GM18861 (cell line): ENCODE measurements around the gene APCDD1L.
"Not testable (repeated sequence)": the region's sequence is repeated elsewhere in the genome, so short reads cannot be mapped to it uniquely, and the experiment has no call there.

Source experiments
- ATAC-seq: cut with Tn5 transposase; IDR thresholded peaks from one replicate; pipeline ENCODE4 v1.9.1; 2021; ENCODE audit not compliant: unreplicated experiment

The APCDD1L gene

GRCh38 chr20:58545565-58546415 lies 30.6 kb upstream of the APCDD1L start:
- ATAC-seq = no peak

GRCh38 chr20:58544891-58545290 lies 29.7 kb upstream of the APCDD1L start:
- ATAC-seq = no peak

- ATAC-seq = no peak
These were observed 29.1 kb upstream of the APCDD1L start for GRCh38 chr20:58544286-58544685.

- ATAC-seq = no peak
These were observed 28.1 kb upstream of the APCDD1L start for GRCh38 chr20:58543274-58543673.

GRCh38 chr20:58542411-58543095 lies 27.4 kb upstream of the APCDD1L start:
- ATAC-seq = no peak

GRCh38 chr20:58542034-58542410 lies 26.8 kb upstream of the APCDD1L start:
- ATAC-seq = not testable (repeated sequence)

- ATAC-seq = no peak
These were observed 23.6 kb upstream of the APCDD1L start for GRCh38 chr20:58538752-58539151.

GRCh38 chr20:58537831-58538230 lies 22.6 kb upstream of the APCDD1L start:
- no peak for ATAC-seq

- ATAC-seq = no peak
These were observed 21.1 kb upstream of the APCDD1L start for GRCh38 chr20:58536289-58536688.

GRCh38 chr20:58531657-58532056 lies 16.5 kb upstream of the APCDD1L start:
- ATAC-seq = no peak

GRCh38 chr20:58531063-58531462 lies 15.9 kb upstream of the APCDD1L start:
- ATAC-seq = no peak

- ATAC-seq = no peak
These were observed 13.2 kb upstream of the APCDD1L start for GRCh38 chr20:58528412-58528811.

- ATAC-seq = no peak
These were observed 11.2 kb upstream of the APCDD1L start for GRCh38 chr20:58526411-58526810.

- no peak for ATAC-seq
These were observed 9.6 kb upstream of the APCDD1L start for GRCh38 chr20:58524814-58525213.

GRCh38 chr20:58523971-58524315 lies 8.7 kb upstream of the APCDD1L start:
- ATAC-seq = no peak

- no peak for ATAC-seq
These were observed 8.1 kb upstream of the APCDD1L start for GRCh38 chr20:58523072-58523970.

GRCh38 chr20:58522666-58523065 lies 7.5 kb upstream of the APCDD1L start:
- no peak for ATAC-seq

GRCh38 chr20:58521763-58522162 lies 6.6 kb upstream of the APCDD1L start:
- no peak for ATAC-seq

- no peak for ATAC-seq
These were observed 4.9 kb upstream of the APCDD1L start for GRCh38 chr20:58519940-58520712.

GRCh38 chr20:58518896-58519593 lies 3.8 kb upstream of the APCDD1L start:
- ATAC-seq = no peak
